Activated CD8-positive, alpha-beta memory T cell treated with anti-CD3 and anti-CD28 coated beads for 1 hour (primary cell): ENCODE measurements around the gene DNM1L.
"Not testable (repeated sequence)": the region's sequence is repeated elsewhere in the genome, so short reads cannot be mapped to it uniquely, and the experiment has no call there.

ENCODE experiments used
- DNase-seq, 2 donors: peaks; one replicate each; pipeline ENCODE4 v3.0.0-alpha.2; 2020; ENCODE audit warnings: low read depth in 1 of 2; ENCODE audit errors: extremely low read depth in 1 of 2

DNM1L gene

DNA sequence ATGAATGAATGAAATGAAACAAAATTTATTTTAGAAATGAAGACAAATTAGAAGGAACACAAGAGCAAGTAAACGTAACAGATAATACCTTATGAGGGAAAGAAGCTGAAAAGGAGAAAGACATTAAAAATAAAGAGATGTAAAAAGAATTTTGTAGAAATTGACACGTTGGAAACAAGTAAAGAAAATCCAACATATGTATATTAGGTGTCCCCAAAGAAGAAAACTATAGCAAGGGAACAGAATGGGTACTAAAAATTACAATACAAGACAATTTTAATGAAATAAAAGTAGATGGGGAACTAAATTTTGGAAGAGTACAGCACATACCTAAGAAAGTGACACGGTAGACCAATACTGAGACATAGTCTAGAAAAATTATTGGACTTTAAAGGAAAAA is 16.7 kb downstream of the DNM1L start:
- DNase-seq, result no peak

DNA sequence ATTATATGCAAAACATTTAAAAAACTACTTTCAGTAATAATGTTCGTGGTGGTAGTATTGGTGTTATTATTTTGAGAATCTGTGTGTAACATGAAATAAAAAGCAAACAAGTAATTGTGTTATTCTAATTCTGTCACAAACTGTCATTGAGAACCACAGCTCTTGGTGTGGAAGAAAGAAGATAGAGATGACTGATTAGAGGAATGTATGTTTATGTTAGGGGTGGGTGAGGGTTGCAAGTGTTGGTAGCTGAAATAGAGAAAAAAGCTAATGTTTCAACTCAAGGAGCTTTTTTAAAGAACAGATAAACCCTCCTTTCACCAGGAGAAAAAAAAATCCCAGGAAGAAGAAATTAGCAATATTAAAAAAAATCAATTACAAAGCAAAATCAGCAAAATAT is 18.3 kb downstream of the DNM1L start:
- DNase-seq, result no peak

DNA sequence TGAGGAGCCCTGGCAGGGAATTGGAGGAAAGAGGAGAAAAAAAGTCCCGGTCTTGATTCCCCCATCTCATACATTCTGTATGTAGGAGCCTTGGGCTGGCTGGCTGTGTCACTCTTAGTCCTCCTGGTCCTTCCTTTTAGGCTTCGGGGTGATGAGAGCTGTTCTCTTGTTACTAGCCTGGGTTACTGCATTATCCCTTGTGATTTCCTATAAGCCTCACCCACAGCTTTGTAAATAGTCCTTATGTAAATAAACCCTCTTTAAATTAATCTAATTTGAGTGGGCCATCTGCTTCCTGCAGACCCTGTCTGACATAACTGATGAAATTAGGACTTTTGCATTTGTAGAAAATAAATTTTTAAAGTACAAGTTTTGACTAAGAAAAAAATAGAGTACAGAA is 19.2 kb downstream of the DNM1L start:
- no peak for DNase-seq

DNA sequence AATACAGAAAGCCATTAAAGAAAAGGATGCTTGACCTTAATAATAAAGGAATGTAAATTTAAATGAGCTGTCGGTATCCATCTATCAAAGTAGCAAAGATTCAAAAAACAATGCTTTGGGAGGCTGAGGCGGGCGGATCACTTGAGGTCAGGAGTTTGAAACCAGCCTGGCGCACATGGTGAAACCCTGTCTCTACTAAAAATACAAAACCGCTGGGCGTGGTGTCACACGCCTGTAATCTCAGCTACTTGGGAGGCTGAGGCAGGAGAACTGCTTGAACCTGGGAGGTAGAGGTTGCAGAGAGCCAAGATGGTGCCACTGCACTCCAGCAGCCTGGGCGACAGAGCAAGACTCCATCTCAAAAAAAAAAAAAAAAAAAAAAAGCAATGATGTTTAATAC is 20.3 kb downstream of the DNM1L start:
- not testable (repeated sequence) for DNase-seq

DNA sequence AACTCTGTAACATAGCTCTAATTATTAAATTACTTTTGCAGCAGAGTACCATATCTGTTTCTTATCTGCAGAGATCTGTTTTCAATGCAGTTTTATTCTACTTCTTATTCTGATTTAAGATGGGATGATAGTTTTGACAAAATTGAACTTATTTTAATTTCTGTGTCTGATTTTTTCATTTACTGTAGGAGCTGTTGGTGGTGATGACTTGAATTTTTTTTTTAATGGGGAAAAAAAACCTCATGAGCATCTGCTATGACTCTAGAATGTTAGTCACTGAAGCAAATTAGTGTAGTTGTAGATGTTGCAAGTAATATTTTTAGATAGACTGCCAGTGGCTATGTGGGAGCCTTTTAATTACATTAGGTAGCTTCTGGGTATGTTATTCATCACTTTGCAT is 23.4 kb downstream of the DNM1L start:
- DNase-seq, result no peak

DNA sequence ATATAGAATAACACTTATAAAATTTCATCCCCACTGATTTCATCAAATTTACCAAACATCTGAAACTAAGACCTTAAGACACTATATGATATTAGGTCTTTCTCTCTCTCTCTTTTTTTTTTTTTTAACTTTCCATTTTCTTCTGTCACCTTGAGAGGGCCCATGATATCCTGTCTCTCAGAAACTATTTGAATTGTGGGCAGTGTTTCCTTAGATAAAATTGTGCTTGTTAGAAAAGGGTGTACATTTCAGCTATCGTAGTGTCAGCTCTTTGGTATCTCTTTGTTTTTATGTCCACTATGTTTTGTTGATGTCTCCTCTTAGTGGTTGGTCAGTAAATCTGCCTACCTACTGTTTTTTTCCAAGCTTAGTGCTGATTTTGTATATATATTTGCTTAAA is 23.8 kb downstream of the DNM1L start:
- DNase-seq, result no peak

DNA sequence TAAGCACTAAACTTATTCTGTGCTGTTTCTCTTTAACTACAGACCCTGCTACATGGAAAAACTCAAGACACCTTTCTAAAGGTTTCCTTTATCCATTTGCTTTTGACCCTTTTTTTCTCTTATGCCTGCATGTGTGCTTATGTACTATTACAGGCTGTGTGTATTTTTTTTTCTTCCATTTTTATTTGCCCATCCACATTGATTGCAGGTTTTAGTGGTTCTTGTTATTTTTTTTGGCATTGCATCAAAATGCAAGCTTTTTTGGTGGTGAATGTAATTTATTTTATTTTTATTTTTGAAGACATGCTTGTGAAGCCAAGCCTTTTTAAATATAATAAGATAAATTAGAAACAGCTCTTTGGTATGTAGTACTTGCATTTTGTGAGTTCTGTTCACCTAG is 26.7 kb downstream of the DNM1L start:
- no peak for DNase-seq

DNA sequence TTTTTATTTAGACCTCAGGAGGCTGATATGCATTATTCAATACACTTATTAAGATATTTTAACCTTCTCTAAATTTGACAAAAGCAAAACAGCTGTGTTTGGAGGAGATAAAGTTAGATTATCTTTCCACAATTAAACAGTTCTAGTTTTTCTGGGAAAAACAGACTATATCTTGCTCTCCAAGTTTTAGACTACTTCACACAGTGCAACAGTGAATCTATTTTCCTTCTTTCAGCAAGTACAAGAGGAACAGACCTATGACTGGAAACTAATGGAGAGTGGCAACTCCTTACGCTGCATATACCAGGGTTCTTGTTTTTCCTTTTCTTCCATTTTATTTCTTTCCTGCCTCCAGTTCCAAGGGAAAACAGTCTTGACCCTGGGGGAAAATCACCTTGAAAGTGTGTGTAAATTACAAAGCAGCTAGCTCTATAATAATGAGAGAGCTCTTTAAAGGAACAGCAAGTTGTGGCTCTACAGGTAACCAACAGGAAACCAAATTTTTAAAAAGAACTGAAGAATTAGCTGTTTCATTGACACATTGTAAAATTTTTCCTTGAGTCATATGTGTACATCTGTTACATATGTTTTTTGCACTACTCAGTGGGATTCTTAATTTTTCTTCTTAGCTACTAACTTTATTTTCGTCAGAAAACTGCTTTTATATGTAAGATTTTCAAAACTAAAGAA is 27.4 kb downstream of the DNM1L start:
- DNase-seq, result no peak

DNA sequence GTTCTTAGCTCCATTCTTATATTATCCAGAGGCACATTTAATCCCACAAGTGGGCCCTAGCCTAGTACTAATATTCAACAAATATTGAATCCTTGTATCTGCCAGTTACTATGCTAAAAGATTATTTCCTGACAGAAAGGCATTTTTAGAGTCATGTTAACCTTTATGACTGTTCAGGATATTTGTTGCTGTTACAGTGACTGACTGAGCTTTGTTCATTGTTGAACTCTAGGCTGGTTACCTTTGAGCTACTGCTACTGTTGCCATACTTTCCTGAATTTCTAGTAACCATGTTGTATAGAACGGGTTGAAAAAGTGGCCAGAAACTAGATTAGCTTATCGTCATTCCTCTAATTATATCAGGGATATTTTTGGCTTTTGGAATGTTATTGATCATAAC is 29.8 kb downstream of the DNM1L start:
- no peak for DNase-seq

DNA sequence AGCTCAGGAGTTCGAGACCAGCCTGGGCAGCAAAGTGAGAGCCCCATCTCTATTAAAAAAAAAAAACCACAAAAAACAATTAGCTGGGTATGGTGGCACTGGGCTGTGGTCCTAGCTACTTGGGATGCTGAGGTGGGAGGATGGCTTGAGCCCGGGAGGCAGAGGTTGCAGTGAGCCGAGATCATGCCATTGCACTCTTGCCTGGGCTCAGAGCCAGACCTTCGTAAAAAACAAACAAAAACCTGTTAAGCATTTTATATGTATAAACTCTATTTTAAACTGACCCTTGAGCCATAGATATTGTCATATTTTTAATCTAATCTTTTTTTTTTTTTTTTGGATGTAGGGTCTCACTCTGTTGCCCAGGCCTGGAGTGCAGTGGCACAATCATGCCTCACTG is 35.7 kb downstream of the DNM1L start:
- DNase-seq, result no peak

DNA sequence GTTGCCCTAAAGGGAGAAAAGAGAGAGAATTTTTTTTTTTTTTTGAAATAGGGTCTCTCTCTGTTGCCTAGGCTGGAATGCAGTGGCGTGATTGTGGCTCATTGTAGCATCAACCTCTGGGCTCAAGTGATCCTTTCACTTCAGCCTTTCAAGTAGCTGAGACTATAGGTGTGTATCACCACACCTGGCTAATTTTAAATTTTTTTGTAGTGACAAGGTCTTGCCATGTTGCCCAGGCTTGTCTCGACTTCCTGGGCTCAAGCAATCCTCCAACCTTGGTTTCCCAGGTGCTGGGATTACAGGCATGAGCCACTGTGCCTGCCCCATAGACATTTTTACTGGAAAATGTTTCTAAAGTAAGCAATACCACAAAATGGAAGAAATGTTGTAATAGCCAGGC is 39.8 kb downstream of the DNM1L start:
- DNase-seq, result no peak

DNA sequence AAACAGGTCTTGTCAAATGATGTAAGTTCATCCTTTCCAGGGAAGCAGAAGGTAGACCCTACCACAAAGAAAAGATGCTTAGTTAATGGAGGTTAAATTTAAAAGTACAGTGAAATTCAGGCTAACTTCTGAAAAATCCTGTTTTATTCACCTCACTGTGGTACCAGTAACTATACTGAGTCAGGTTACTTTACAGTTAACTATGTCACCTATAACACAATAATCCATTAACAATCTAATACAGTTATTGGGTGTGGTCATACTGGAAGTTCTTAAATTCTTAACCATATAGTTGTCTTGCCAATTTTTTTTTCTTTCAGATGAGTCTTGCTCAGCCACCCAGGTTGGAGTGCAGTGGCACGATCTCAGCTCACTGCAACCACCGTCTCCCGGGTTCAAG is 46.2 kb downstream of the DNM1L start:
- DNase-seq, result not testable (repeated sequence)

DNA sequence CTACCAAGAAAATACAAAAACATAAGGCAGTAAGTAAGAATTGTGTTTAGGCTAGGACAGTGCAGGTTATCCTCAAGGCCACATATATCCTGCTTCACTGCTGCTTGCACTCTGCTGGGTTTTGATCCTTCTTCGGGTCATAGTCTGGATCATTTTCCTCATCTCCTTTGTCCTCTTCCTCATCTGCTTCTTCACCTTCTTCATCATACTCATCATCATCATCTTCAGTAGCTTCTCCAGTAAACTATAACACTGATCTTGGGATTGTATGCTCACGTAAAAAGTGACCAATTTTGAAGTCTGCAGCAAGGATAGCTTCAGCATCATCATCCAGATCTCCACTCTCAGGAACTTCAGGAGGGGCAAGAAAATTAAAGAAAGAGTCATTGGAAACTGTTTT is 47.2 kb downstream of the DNM1L start:
- no peak for DNase-seq

DNA sequence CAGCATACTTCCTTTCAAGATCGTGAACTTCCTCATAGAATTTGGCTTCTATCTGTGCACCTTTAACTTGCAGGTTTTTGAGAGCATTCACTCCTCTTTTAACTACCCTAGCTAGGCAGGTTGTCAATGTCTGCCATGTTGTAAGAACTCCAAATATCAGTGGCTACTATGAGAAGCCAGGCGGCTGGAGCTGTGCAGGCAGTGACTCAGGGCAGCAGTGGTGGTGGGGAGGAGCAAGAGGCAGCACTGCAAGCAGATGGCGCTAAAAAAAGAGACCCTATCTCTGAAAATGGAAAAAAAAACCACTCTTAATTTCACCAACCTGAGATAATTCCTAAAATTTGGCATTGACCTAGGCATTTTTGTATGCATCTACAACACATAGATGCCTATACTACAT is 48.1 kb downstream of the DNM1L start:
- no peak for DNase-seq

DNA sequence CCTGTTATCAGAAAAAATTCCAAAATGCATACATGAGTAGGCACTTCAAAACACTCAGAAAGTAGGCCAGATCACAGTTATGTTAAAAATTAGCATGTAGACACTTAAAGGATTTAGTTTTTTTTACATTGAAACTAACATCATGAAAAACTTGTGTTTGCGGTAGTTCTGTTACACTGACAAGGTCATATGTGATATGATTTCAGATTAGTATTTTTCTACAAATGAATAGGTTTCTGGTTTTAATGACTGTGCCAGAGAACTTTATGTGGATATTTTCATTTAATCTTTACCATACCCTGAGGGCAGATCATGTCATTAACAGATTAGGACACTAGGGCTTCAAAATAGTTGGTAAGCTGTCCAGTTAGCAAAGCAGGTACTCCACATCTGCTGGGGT is 55.9 kb downstream of the DNM1L start:
- DNase-seq, result no peak

DNA sequence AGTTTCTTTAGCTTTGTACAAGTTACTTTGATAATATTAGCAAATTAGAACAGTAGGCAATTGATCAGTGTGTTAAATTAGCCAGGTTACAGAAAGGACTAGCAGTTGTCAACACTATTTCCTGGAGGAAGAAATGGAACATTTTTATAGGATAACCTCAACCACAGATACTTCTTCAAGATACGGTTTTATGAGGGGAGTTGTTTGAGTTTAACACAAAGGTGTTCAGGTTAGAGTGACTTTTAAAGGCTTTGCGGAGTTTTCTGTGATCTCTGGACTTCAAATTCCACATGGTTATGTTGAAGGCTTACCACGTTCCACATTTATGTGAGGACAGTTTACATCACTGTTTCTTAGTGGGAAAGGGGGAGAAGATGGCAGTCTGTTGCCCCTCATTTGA is 57.3 kb downstream of the DNM1L start:
- no peak for DNase-seq

DNA sequence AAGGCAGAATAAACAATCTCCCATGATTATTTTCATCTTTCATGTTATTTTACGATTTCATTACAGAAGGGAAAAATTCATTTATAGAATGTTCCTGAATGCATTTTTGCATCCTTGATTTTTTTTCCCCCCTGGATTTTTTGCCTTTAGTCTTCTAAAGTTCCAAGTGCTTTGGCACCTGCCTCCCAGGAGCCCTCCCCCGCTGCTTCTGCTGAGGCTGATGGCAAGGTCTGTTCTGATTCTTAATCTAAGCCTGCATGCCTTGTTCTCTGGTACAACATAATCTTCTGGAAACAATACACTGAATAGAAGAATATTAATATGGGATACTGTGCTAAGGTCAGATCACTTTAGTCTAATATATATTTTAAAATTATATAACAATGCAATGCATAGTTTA is 58.6 kb downstream of the DNM1L start:
- DNase-seq, result no peak

DNA sequence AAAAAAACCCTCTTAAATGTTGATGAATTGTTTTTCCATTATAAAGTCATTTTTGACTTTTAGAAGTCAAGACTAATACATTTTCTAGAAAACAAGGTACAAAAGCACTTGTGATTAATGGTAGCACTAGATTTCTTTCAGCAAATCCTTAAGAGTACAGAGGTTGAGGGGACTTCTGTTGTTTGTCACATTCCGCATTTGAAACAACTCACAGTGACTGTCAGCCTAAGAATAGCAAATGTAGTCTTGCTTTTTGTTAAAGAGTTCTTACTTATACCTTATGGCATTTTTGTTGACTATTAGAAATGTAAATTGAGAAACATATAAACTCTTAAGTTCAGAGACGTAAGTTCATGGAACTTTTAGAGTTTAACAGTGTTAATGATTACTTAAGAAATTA is 60.2 kb downstream of the DNM1L start:
- no peak for DNase-seq

DNA sequence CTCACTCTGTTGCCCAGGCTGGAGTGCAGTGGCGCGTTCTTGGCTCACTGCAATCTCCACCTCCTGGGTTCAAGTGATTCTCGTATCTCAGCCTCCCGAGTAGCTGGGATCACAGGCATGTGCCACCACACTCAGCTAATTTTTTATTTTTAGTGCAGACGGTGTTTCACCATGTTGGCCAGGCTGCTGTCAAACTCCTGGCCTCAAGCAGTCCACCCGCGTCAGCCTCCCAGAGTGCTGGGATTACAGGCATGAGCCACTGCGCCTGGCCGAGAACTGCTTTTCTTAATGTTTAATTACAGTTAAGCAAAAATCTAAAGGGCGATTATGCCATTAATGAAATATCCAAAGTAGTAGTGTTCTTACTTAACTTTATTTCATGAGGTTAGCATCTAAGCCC is 63.0 kb downstream of the DNM1L start:
- DNase-seq, result no peak

DNA sequence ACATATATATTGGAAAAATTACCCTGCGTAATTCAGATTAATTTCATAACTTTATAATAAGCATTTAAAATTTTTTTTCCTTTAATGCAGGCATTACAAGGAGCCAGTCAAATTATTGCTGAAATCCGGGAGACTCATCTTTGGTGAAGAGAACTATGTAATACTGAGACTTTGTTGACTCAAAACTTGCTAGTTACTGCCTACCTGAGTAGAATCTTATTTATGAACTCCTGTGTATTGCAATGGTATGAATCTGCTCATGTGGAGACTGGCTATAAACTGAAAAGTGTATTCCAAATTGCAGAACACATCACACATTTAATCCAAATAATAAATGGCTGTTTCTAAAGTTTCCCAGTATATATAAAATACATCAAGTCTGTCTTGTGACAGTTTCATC is 64.2 kb downstream of the DNM1L start:
- DNase-seq, result no peak

DNA sequence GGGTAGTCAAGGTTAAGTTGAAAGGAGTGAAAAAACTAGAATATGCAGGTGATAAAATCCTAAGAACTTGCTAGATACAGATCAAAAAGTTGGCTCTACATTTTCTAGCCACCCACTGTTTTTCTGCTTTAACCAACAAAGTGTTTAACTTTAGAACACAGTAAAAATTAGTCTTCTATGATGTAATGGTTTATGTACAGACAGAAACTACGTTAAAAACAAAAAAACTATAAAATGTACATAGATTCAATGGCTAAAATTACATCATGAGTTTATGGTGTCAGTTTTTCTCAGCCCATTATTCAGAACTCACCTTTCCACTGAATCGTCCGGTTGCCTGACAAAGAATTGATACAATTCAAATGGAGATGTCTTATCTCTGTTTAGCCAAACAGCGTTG is 74.5 kb downstream of the DNM1L start:
- no peak for DNase-seq

DNA sequence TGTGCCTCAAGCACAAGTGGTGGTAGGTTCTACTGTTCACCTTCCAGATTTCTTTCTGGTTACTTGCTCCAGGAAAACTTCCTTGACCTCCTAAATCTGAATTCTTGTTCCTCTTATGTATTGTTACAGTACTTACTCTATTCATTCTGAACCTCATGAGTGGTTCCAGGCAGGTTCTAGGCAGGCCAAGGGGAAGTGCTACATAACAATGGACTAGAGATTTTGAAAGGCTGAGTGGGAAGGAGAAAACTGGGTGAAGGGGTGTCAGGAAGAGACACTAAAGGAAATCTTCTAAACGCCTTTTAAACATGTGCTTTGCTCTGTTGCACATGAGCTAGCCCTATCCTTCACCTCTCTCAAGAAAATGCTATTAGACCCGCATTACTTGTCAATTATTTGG is 75.0 kb downstream of the DNM1L start:
- no peak for DNase-seq

DNA sequence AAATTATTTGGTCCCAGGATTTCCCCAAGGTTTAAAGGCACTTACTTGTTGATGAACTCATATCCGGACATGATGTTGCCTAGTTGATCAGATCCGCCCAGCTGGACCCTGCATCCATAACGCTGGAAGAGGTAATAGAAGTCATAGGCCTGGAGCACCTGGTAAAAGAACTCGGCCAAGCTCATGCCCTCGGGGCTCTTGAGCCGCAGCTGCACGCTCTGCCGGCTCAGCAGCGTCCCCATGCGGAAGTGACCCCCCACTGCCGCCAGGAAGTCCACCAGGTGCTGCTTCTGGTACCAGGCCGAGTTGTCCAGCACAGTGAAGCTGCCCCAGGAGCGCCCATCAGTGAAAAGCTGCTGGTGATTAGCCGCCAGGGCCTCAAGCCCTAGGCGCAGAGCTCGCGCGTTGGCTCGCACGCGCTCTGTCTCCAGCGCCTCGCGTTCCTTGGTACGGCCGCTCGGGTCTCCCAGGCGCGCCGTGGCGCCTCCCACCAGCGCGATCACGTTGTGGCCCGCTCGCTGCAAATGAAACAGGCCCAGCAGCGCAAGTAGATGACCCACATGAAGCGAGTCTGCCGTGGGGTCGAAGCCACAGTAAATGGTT is 76.1 kb downstream of the DNM1L start:
- peak; percentile 6 to 35 for DNase-seq
